ENCODE results near the gene PRMT7. TPM values are rescaled to one million over a fixed set of nuclear protein-coding genes. Genes with fewer than 3 reads are reported as not detected.

The PRMT7 gene
- total RNA-seq, 1 donor from 2014 or later, result 35.7 TPM

DNA sequence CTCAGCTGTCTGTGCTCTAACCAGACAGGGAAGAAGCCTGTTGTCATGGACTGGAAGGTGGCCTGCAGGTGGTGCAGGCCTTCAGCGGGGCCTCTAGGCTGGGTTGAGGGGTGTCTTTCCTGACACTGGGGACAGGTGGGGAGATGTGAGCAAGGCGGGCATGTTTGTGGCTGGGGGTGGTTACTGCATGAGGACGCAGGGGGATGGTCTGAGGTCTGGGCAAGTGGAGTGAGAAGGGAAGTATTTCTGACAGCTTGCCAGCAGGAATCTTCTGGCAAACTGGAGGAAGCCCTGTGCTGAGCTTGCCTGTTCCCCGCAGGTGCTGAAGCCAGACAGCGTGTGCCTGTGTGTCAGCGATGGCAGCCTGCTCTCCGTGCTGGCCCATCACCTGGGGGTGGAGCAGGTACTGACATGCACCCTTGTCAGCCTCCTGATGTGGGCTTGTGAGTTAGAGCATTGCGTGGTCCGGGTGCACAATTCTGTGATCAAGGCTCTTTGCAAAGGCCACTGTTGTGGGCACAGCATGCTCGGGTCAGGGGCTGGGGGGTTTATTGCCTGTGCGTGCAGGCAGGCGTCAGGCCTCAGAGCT is 36.2 kb downstream of the PRMT7 start:
- no peak for DNase-seq (ENCODE audit: low spot score)

DNA sequence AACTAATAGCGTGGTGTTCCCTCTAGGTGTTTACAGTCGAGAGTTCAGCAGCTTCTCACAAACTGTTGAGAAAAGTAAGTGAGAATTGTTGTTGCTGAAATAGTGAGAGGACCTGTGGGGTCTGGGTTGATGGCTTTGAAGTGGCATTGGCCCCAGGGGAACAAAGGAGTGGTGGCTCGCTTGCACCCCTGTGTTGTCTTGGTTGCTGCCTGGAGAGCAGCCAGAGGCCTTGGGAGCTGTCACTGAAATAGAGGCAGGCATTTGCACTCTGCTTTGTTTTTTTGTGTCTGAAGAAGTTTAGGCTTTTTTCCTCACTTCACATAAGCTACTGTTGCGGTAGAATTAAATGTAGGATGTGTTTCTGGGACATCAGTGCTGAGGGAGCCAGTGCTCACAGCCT is 36.8 kb downstream of the PRMT7 start:
- DNase-seq (ENCODE audit: low spot score), result no peak

DNA sequence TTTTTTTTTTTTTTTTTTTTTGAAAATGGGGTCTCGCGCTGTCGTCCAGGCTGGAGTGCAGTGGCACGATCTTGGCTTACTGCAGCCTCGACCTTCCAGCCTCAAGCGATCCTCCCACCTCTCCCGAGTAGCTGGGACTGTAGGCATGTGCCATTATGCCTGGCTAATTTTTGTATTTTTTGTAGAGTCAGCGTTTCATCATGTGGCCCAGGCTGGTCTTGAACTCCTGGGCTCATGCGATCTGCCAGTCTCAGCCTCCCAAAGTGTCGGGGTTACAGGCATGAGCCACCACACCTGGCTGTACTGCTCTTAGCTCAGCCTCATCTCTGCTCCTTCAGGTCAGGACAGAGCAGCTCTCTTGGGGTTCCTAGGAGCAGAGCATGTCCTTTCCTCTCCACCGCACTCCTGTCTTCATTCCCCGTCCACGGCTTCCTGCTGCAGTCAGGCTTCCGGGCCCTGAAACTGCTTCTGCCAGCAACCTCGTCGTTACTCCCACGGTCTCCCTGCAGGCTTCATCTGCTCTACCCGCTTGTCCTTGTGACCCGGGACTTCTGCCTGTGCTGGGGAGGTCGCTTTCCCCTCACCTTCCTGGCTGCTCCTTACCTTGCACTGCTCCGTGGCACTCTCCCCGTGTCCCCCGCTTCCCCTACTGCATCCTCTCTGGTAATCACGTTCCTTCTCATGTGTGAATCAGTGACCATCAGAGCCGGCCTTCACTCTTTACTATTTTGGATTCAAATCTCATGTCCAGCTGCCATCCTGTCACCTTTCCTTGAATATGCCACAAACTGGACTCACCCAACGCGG is 38.0 kb downstream of the PRMT7 start:
- DNase-seq (ENCODE audit: low spot score), result no peak

DNA sequence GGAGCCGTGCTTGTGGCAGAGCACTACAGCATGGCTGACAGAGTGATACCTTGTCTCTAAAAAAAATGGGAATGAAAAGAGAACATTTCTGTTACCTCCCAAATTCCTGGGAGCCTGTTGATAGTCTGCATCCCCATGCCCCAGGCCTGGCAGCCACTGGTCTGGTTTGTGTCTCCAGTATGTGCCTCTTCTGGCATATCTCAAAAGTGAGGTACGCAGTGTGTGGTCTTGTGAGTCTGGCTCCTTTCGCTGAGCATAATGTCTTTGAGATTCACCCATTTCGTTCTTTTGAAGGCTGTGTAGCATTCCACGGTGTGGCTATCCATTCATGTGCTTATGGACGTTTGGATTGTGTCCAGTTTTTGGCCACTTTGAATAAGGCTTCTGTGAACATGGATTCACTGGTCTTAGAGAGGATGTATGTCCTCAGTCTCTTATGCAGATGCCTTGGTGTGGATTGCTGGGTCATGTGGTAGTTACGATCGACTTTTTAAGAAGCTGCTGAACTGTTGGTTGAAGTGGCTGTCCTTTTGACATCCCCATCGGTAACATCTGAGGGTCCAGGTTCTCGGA is 39.1 kb downstream of the PRMT7 start:
- DNase-seq (ENCODE audit: low spot score), result no peak

DNA sequence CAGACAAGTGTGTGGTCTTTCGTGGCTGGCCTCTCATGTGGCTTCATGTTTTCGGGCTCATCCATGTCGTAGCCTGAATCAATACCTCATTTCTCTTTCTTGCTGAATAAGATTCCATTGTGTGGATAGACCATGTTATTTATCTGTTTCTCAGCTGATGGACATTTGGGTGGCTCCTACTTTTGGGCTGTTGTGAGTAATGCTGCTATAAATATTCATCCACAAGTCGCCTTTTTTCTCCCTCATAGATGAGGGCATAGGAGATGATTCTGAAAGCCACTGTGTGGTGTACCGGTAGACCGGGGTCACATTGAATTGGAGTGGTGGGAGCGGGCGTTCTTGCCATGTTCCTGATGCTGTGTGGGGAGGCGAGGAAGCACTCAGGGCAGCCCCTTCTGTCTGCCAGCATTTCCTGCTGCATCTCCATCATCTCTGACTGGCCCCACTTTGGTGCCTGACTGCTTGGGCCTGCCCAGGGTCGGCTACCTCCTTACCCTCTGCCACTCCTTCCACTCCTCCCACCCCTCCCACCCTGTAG is 40.1 kb downstream of the PRMT7 start:
- DNase-seq (ENCODE audit: low spot score), result no peak

DNA sequence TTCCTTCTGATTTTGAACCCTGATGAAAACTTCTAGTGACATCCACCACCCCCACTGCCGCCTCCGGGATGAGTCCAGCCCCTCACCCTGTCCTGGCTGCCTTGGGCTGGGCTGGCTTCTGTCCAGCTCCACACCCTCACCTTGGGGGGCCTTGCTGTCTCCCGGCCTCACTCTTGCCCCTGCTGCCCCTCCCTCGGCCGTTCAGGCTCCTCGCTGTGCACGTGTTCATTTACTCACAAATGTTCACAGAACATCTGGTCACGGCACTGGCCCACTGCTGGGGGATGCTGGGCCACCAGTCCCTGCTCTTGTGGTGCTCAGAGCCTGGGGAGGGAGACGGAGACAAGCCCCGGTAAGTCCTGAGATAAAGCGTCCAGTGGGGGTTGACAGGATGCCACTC is 40.6 kb downstream of the PRMT7 start:
- no peak for DNase-seq (ENCODE audit: low spot score)

DNA sequence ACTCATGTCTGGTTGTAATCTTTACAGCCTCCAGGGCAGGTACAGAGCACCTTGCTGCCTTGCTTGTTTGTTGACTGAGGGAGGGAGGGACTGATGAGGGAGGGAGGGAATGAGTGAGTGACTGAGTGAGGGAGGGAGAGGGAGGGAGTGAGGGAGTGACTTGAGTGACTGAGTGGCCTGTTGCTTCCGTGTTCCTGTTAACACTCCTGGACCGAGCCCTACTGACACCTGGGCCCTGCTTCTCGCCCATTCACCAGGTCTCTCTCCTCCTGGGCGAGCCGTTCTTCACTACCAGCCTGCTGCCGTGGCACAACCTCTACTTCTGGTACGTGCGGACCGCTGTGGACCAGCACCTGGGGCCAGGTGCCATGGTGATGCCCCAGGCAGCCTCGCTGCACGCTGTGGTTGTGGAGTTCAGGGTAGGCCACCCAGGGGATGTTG is 41.2 kb downstream of the PRMT7 start:
- no peak for DNase-seq (ENCODE audit: low spot score)

DNA sequence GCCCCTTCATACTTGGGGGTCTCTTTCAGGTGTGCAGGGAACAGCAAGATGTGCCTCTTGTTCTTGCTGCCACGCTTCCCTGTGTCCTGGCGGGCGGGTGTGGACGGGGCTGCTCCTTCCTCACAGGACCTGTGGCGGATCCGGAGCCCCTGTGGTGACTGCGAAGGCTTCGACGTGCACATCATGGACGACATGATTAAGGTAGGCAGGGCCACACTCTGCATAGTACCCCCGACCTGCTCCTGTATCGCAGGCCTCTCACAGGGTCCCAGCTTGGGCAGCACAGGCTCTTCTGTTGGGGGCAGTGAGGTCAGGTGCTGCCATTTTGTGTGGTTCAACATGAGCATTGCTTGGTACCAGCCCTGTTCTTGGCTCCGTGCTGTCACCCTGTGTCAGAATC is 42.5 kb downstream of the PRMT7 start:
- DNase-seq (ENCODE audit: low spot score), result no peak

DNA sequence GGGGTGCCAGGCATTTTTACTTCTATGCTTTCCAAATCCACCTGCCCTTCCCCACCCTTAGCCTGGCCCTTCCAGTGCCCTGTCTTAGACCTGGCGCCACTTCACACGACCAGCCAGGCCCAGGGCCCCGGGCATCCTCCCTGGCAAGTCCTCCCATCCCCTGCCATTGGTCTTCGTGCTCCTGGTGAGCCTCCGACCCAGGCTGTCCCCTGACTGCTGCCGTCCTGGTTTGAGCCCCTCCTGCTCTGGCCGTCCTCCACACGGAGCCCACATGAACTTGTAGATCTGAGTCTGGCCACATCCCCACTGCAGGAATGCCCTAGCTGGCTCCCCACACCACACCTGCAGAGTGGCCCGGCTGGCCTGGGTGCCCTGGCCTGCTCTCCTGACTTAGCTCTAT is 44.0 kb downstream of the PRMT7 start:
- DNase-seq (ENCODE audit: low spot score), result no peak

DNA sequence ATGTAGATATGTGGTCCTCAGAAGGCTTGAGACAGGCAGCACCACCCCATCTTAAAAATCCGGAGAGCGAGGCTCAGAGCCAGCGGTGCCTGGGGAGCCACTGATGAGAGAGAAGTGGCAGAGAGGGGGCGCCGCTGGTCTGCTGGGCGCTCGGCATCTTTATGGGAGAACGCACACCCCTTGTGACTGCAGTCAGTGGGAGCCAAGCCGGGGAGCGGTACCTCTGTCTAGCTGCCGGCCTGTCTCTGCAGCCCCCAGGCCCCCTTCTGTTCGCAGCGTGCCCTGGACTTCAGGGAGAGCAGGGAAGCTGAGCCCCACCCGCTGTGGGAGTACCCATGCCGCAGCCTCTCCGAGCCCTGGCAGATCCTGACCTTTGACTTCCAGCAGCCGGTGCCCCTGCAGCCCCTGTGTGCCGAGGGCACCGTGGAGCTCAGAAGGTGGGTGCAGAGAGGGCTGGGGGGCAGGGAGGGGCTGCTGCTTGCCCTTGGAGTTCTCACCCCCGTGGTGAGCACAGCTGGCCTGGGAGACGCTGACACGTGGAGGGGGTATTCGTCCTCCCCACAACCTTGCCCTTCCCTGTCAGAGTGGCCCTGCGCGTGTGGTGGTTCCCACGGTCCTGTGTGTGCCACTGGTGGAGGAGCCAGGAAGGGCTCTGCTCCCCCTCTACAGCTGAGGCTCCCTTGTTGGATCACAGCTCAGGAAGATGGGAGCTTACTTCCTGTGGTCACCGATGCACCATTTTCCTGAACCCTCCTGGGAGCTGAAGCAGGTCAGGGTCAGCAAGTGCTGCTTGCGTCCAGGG is 44.8 kb downstream of the PRMT7 start:
- DNase-seq (ENCODE audit: low spot score), result no peak

DNA sequence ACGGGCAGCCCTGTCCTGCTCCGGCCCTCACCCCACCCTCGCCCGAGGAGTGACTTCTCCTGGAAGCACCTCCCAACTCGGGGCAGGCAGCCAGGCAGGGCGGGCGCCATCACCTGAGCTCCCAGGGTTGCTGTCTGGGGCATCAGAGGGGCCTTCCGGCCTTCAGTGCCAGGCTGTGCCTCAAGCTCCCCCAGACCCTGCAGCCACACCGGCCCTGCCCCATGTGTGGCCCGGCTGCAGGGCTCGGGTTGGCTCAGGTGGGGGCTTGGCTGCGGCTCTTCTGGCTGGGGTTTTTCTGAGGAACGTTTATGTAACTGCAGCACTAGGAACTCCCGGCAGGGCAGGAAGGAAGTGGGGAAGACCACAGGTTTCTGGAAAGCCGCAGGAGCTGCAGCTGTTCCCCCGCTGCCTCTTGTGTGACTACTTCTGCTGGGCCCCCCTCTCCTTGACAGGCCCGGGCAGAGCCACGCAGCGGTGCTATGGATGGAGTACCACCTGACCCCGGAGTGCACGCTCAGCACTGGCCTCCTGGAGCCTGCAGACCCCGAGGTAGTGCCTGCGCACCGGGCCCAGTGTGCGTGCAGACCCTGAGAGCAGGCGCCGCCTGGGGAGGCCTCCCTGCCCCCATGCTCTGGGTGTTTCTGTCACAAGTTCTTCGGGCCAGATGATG is 45.6 kb downstream of the PRMT7 start:
- no peak for DNase-seq (ENCODE audit: low spot score)

DNA sequence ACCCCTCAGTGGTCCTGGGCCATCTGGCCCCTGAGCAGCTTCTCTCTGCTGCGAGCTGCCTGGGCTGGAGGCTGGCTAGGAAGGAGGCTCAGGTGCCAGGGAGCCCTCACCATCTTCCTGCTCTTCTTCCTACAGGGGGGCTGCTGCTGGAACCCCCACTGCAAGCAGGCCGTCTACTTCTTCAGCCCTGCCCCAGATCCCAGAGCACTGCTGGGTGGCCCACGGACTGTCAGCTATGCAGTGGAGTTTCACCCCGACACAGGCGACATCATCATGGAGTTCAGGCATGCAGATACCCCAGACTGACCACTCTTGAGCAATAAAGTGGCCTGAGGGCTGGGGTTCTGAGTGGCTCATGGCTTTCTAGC is 46.1 kb downstream of the PRMT7 start:
- no peak for DNase-seq (ENCODE audit: low spot score)

DNA sequence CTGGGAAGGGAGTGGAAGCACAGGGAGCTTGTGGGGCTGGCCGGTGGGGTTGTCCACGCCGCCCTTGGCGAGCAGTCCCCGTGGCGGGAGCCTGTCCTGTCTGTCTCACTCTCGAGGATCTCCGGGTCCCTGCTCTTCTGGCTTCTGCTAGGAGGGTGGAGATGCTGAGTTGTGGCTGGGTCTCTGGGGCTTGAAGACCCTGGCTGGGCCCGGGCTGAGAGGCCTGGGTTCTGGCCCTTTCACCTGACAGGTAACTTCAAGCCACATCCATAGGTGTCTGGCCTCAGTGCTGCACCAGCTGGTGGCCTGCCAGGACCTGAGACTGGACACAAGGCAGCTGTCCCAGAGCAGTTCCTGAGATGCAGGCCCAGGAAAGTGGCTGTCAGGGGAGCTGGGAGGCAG is 46.7 kb downstream of the PRMT7 start:
- DNase-seq (ENCODE audit: low spot score), result no peak

DNA sequence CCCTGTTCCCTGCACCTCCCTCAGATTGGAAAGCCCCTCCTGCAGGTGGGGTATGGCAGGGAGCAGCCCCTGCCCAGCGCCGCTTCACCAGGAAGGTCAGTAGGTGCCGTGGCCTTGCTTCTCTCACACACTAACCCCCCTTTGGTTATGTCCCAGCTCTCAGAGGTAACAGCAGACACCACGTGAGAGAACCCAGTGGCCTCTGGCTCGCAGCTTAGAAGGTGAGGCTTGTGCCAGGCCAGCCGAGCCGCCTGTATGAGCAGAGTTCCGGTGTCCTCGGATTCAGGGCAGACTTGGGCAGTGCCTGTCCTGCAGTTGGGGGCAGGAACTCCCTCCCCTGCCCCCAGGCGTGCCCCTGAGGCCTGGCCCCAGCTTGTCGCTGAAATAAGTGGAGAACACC is 47.1 kb downstream of the PRMT7 start:
- DNase-seq (ENCODE audit: low spot score), result no peak

DNA sequence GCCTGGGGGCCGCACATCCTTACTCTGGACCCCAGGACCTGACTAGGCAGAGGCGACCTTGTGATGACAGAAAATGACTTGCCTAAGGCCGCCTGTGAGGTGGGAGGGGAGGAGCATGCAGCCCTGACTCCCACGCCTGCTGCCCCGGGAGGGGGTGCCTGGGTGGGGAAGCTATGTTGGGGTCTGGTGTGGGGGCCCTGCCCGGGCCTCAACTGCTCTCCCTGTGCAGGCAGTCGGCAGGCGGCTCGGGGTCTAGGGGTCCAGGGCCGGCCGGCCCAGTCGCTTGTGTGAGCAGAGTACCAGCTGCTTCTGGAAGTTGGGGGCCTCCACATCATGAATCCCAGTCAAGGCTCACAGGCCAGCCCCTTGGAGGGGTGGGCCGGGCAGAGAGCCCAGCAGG is 48.1 kb downstream of the PRMT7 start:
- DNase-seq (ENCODE audit: low spot score), result no peak

DNA sequence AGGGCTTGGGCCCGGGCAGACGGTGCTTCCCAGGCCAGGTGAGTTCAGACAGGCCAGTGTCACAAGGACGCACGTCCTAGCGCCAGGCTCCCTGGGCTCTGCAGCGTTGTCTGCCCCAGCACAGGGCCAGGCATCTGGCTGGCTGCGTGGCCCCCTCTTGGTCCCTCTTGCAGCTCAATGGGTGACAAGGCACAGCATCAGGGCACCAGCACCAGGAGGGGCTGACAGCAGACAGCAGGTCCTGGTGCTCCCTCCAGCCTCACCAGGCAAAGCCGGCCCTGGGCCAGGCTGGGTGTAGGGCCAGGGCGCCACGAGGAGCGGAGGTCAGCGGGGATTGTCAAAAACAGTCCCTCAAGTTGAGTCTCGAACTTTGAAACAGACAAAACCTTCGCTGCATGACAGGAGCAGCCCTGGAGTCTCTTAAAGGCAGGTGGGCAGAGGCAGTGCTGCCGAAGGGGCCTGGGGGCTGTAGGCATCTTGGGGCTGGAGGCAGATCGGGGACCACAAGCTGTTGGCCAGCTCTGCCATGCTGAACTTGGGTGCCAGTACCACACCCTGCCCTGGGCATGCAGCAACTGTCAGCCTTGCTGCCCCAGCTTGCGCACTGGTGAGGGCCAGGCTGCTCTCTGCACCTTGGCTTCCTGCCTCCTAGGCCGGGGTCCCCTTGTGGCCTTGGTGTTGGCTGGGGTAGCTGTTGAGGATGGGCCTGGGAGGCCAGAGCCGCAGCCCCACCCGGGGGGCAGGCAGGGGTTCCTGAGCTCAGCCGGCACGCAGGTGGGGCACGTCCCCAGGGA is 48.8 kb downstream of the PRMT7 start:
- no peak for DNase-seq (ENCODE audit: low spot score)

DNA sequence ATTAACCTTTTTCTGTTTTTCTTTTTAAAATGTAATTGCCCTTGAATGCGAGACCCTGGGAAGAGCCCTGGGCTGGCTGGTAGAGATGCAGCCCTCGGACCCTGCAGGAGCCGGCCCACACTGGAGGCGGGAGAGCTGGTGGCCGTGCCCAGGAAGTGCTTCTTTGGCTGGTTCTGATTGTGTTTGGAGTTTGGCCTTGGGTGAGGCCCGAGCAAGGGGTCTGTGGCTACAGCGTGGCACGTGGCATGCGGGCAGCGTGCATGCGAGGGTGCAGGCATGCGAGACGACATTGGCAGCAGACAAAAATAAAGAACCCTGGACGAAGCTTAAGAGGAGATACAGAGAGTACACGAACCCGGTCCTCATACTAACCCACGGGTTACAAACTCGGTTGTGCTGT is 49.7 kb downstream of the PRMT7 start:
- DNase-seq (ENCODE audit: low spot score), result no peak

DNA sequence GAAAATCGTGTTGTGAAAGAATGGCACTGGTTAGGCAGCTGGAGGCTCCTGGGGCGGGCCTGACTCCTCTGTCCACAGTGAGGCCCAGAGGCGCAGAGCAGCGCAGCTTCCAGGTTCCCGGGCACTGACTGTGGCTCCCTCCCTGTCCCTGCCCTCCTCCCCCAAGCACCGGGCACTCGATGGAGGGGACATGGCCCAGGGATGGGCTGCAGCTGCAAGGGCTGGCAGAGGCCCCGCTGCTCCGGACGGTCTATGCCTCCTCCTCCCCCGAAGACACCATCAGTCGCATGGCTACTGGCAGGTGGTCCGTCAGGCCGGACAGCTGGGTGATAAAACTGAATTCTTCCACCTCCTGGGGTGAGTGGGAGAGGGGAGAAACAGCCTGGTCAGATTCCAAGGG is 50.1 kb downstream of the PRMT7 start:
- no peak for DNase-seq (ENCODE audit: low spot score)

DNA sequence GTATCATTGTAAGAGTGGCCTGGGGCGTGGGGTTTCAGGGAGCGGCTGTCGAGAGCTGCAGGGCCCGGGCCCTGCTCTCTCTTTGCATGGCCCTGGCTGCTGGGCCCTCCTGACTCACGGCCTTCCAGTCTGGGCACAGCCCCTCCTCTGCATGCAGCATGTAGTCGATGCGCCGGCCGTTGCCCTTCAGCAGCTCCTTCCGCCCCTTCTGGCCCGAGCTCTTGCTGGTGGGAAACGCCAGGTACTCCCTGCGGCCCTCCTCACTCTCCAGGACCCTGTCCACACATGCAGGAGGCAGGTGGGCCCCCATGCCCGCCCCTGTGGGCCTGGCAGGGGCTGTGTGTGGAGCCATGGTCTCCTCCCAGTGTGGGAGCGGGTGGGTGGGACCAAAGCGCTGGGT is 50.7 kb downstream of the PRMT7 start:
- DNase-seq (ENCODE audit: low spot score), result no peak

DNA sequence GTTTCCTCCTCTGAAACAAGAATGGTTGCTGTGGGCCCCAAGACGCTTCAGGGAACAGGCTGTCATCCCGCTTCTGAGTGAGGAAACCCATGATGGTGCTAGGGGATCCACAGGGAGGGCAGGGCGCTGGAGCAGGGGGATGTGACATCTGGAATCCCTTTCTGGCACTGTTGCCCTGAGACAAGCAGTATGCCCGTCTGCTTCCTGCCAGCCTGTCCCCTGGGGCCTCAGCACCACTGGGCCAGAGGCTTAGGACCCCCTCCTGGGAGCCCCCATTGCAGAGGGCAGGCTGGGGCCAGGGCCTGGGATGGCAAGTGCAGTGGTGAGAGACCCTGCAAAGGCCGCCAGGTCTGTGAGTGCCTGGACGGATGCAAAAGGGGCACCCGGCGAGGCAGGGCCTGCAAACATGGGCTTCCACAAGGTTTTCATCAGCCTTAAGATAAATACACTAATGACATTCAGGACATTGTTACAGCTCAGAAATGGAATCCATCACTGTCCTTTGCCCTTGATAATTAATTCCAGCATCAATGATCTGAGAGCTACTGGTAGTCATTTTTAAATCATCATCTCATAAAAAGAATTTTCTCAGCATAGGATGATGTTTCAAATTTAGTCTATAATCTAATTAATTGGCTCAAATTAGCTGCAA is 51.6 kb downstream of the PRMT7 start:
- DNase-seq (ENCODE audit: low spot score), result no peak
